ENCODE results near the gene KIRREL3.

KIRREL3 gene

DNA sequence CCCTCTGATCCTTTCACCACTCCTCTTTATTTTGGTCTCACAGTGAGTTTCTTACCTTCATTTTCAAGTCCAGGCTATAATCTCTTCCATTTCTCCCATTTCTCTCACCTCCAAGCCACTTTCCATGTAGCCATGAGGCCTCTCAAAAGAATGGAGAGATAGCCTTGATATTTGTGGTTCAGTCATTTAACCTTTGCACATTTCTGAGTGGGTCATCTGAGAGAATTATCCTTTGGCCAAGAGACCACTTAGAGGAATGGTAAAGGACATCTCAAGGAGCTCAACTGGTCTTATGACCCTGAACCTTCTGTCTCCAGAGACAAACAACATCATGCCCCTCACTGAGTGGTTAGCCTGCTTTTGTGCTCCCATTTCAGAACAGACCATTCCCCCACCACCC is 121.1 kb downstream of the KIRREL3 start:
- TF ChIP-seq POLR2AphosphoS5 (IDR thresholded peaks at IDR 0.05; ENCODE audit: low read depth, low read length) (no peak), SPI1 (IDR thresholded peaks at IDR 0.05; ENCODE audit: low read depth, low read length) (no peak), POU2F2 (IDR thresholded peaks at IDR 0.05; ENCODE audit: low read depth, low read length) (no peak), PAX5 (IDR thresholded peaks at IDR 0.05; ENCODE audit: insufficient read depth, low read length, severe bottlenecking) (no peak), TAF1 (IDR thresholded peaks at IDR 0.05; ENCODE audit: low read depth, low read length) (no peak), POLR2A (IDR thresholded peaks at IDR 0.05; ENCODE audit: low read depth, low read length) (no peak)
- DNase-seq (ENCODE audit: insufficient read length, low spot score) (no peak), FAIRE-seq (no peak)

DNA sequence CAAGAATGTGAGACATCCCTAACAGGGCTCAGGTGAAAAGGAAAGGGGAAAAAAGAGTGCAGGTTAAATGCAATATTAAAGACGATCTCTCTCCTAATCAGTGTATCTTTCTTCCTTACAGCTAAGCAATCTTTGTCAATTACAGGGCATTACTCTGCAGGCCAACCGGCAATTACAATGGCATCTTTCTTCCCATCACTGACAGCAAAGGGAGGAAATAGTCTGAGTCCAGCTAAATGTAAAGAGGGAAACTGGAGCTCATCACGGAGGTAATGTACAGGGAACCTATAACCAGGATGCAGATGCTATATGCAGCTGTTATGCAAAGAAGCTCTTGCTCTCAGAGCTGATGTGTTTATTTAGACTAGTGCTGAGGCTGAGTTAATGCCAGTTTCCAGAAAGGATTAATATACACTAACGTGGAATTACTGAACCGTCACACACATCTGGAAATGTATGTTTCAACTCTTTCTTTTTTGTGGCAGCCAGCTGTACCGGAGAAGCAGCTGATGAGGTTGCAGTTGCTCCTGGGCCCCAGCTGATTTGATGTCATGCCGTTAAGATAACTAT is 121.6 kb downstream of the KIRREL3 start:
- TF ChIP-seq POU2F2 (IDR thresholded peaks at IDR 0.05; ENCODE audit: low read depth, low read length): no peak
- TF ChIP-seq PAX5 (IDR thresholded peaks at IDR 0.05; ENCODE audit: insufficient read depth, low read length, severe bottlenecking): no peak
- no peak for TF ChIP-seq POLR2A (IDR thresholded peaks at IDR 0.05; ENCODE audit: low read depth, low read length)
- TF ChIP-seq POLR2AphosphoS5 (IDR thresholded peaks at IDR 0.05; ENCODE audit: low read depth, low read length): no peak
- TF ChIP-seq SPI1 (IDR thresholded peaks at IDR 0.05; ENCODE audit: low read depth, low read length): no peak
- no peak for TF ChIP-seq TAF1 (IDR thresholded peaks at IDR 0.05; ENCODE audit: low read depth, low read length)
- FAIRE-seq: no peak
- DNase-seq (ENCODE audit: insufficient read length, low spot score): no peak

- FAIRE-seq: no peak
- DNase-seq (ENCODE audit: insufficient read length, low spot score): no peak
- TF ChIP-seq POLR2A (IDR thresholded peaks at IDR 0.05; ENCODE audit: low read depth, low read length) (no peak), SPI1 (IDR thresholded peaks at IDR 0.05; ENCODE audit: low read depth, low read length) (no peak), POU2F2 (IDR thresholded peaks at IDR 0.05; ENCODE audit: low read depth, low read length) (no peak), TAF1 (IDR thresholded peaks at IDR 0.05; ENCODE audit: low read depth, low read length) (no peak), POLR2AphosphoS5 (IDR thresholded peaks at IDR 0.05; ENCODE audit: low read depth, low read length) (no peak), PAX5 (IDR thresholded peaks at IDR 0.05; ENCODE audit: insufficient read depth, low read length, severe bottlenecking) (no peak)
These were observed 125.7 kb downstream of the KIRREL3 start for GRCh38 chr11:126874831-126875230.

DNA sequence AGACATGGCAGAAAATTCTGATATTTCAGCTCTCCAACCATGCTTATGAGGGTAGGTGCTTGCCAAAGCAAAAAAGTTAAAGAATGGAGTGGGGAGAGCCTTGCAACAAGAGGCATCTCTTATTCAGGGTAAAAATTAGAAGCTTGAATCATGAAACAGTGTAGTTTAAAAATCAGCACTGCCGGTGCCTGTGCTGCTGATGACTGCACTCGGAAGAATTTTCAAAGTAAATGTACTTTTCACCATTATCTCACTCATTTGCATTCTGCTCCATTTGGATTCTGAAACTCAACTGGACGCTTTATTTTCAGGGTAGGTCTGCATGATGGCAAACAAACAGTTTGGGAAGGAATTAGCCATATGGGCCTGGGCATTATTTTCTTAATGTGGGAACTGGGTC is 126.3 kb downstream of the KIRREL3 start:
- no peak for DNase-seq (ENCODE audit: insufficient read length, low spot score)
- no peak for TF ChIP-seq POLR2AphosphoS5 (IDR thresholded peaks at IDR 0.05; ENCODE audit: low read depth, low read length)
- TF ChIP-seq SPI1 (IDR thresholded peaks at IDR 0.05; ENCODE audit: low read depth, low read length): no peak
- TF ChIP-seq PAX5 (IDR thresholded peaks at IDR 0.05; ENCODE audit: insufficient read depth, low read length, severe bottlenecking): no peak
- no peak for TF ChIP-seq TAF1 (IDR thresholded peaks at IDR 0.05; ENCODE audit: low read depth, low read length)
- no peak for FAIRE-seq

- FAIRE-seq (no peak), DNase-seq (ENCODE audit: insufficient read length, low spot score) (no peak)
- no peak for TF ChIP-seq POU2F2 (IDR thresholded peaks at IDR 0.05; ENCODE audit: low read depth, low read length)
- no peak for TF ChIP-seq SPI1 (IDR thresholded peaks at IDR 0.05; ENCODE audit: low read depth, low read length)
- TF ChIP-seq POLR2AphosphoS5 (IDR thresholded peaks at IDR 0.05; ENCODE audit: low read depth, low read length): no peak
- no peak for TF ChIP-seq PAX5 (IDR thresholded peaks at IDR 0.05; ENCODE audit: insufficient read depth, low read length, severe bottlenecking)
- no peak for TF ChIP-seq POLR2A (IDR thresholded peaks at IDR 0.05; ENCODE audit: low read depth, low read length)
- TF ChIP-seq TAF1 (IDR thresholded peaks at IDR 0.05; ENCODE audit: low read depth, low read length): no peak
These were observed 128.8 kb downstream of the KIRREL3 start for GRCh38 chr11:126871792-126872191.

GRCh38 chr11:126870021-126870420 is 130.5 kb downstream of the KIRREL3 start:
- TF ChIP-seq POLR2A (IDR thresholded peaks at IDR 0.05; ENCODE audit: low read depth, low read length) (no peak), TAF1 (IDR thresholded peaks at IDR 0.05; ENCODE audit: low read depth, low read length) (no peak), PAX5 (IDR thresholded peaks at IDR 0.05; ENCODE audit: insufficient read depth, low read length, severe bottlenecking) (no peak), SPI1 (IDR thresholded peaks at IDR 0.05; ENCODE audit: low read depth, low read length) (no peak), POLR2AphosphoS5 (IDR thresholded peaks at IDR 0.05; ENCODE audit: low read depth, low read length) (no peak), POU2F2 (IDR thresholded peaks at IDR 0.05; ENCODE audit: low read depth, low read length) (no peak)
- DNase-seq (ENCODE audit: insufficient read length, low spot score) (no peak), FAIRE-seq (no peak)

DNA sequence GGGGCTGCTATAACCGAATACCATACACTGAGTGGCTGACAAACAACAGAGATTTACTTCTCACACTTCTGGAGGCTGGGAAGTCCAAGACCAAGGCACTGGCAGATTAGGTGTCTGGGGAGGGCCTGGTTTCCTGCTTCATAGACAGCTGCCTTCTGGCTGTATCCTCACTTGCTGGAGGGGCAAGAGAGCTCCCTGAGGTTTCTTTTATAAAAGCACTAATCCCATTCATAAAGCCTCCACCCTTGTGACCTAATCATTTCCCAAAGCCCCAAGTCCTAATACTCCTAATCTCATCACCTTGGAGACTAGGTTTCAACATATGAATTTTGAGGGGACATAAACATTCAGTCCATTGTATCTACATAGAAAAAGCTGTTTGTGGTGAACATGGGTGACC is 131.8 kb downstream of the KIRREL3 start:
- no peak for TF ChIP-seq SPI1 (IDR thresholded peaks at IDR 0.05; ENCODE audit: low read depth, low read length)
- TF ChIP-seq POLR2A (IDR thresholded peaks at IDR 0.05; ENCODE audit: low read depth, low read length): no peak
- TF ChIP-seq TAF1 (IDR thresholded peaks at IDR 0.05; ENCODE audit: low read depth, low read length): no peak
- TF ChIP-seq PAX5 (IDR thresholded peaks at IDR 0.05; ENCODE audit: insufficient read depth, low read length, severe bottlenecking): no peak
- no peak for TF ChIP-seq POU2F2 (IDR thresholded peaks at IDR 0.05; ENCODE audit: low read depth, low read length)
- TF ChIP-seq POLR2AphosphoS5 (IDR thresholded peaks at IDR 0.05; ENCODE audit: low read depth, low read length): no peak
- no peak for FAIRE-seq
- DNase-seq (ENCODE audit: insufficient read length, low spot score): no peak

GRCh38 chr11:126864934-126865333 is 135.6 kb downstream of the KIRREL3 start:
- FAIRE-seq (no peak), DNase-seq (ENCODE audit: insufficient read length, low spot score) (no peak)
- TF ChIP-seq PAX5 (IDR thresholded peaks at IDR 0.05; ENCODE audit: insufficient read depth, low read length, severe bottlenecking): no peak
- no peak for TF ChIP-seq POLR2AphosphoS5 (IDR thresholded peaks at IDR 0.05; ENCODE audit: low read depth, low read length)
- TF ChIP-seq SPI1 (IDR thresholded peaks at IDR 0.05; ENCODE audit: low read depth, low read length): no peak
- no peak for TF ChIP-seq TAF1 (IDR thresholded peaks at IDR 0.05; ENCODE audit: low read depth, low read length)
- no peak for TF ChIP-seq POU2F2 (IDR thresholded peaks at IDR 0.05; ENCODE audit: low read depth, low read length)
- no peak for TF ChIP-seq POLR2A (IDR thresholded peaks at IDR 0.05; ENCODE audit: low read depth, low read length)

DNA sequence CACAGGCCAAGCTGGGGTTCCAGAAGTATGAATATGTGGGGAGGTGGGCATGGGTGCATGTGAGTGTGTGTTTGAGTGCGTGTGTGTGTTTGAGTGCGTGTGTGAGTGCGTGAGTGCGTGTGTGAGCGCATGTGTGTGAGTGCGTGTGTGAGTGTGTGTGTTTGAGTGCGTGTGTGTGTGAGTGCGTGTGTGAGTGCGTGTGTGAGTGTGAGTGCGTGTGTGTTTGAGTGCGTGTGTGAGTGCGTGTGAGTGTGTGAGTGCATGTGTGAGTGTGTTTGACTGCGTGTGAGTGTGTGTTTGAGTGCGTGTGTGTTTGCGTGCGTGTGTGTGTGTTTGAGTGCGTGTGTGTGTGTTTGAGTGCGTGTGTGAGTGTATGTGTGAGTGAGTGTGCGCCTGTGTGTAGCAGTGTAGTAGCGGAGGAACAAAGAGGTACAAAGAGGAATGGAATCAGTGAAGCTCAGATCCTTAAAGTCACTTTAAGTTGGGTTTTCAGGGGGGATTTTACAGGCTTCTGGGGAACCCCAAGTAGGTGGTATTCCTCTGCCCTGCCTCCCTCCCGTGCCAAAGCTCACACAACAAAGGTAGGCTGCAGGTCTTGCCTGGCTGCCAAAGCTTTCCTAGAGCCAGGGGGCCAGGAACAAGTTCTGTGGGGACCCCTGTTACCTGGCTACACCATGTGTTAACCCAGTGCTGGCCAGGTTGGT is 137.1 kb downstream of the KIRREL3 start:
- no peak for TF ChIP-seq TAF1 (IDR thresholded peaks at IDR 0.05; ENCODE audit: low read depth, low read length)
- no peak for TF ChIP-seq POLR2A (IDR thresholded peaks at IDR 0.05; ENCODE audit: low read depth, low read length)
- no peak for TF ChIP-seq PAX5 (IDR thresholded peaks at IDR 0.05; ENCODE audit: insufficient read depth, low read length, severe bottlenecking)
- TF ChIP-seq POU2F2 (IDR thresholded peaks at IDR 0.05; ENCODE audit: low read depth, low read length): no peak
- TF ChIP-seq POLR2AphosphoS5 (IDR thresholded peaks at IDR 0.05; ENCODE audit: low read depth, low read length): no peak
- FAIRE-seq (no peak), DNase-seq (ENCODE audit: insufficient read length, low spot score) (no peak)
